NCI-H82 (cell line): ENCODE measurements around the gene LPAR6.
"Not testable (repeated sequence)": the region's sequence is repeated elsewhere in the genome, so short reads cannot be mapped to it uniquely, and the experiment has no call there.

Source experiments
- DNase-seq: peaks from one replicate; lab custom pipeline; 2025; lab: John Stamatoyannopoulos, UW

The LPAR6 gene, protein sequence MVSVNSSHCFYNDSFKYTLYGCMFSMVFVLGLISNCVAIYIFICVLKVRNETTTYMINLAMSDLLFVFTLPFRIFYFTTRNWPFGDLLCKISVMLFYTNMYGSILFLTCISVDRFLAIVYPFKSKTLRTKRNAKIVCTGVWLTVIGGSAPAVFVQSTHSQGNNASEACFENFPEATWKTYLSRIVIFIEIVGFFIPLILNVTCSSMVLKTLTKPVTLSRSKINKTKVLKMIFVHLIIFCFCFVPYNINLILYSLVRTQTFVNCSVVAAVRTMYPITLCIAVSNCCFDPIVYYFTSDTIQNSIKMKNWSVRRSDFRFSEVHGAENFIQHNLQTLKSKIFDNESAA

DNA sequence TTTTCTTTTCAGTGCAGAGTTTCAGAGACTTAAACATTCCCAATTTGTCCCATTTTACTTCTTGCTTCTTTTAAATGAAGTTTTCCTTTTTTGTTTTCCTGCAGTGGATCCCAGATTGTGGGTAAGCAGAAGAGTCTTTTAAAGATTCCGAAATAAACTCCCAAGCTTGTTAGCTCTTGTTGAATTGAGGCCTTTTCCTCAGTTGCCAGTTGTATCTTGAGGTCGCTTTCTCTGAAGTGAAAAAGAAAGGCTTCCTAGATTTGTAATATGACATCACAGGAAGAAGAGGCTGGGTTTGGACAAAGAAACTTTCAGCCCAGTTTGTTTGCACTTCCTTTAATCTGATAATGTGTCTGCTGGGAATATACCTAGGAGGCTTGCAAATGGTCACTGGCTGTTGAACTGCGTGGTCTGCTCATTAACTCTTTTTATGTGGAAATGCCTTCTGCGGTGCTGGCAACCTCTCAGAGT is at the start of gene LPAR6:
LPAR6 (minus strand) TSS at position 233 of the 471 bp plus-strand sequence. CDS start 690 bp downstream, outside the sequence.
- peak; percentile 32 for DNase-seq

DNA sequence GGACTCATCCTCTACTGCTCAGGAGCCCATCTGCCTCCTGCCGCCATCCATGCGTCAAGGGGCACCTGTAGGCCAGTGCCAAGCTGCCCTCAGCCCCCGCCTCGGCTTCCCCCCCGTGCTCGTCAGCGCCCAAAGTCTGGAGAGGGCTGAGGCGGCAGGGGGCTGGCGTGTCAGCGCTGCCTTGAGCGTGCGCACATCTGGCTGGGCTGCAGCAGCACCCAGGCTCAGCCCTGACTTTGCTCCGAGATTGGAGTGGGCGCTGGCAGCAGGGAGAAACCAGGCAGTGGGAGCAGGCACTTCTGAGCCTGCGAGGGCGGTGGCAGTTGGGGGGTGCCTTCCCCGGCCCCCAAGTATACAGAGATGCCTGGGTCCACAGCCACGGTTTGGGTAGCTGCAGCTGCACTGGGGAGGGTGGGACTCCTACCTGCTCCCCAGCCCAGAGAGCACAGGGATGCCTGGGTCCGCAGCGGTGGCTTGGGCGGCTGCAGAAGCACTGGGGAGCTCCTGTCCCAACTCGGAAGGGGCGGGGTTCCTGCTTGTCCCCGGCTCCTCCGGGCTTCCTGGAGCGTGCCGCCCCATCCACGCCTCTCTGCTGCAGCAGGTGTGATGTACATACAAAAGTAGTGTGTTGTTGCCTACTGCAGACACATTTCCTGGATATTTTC is 44.8 kb upstream of the LPAR6 start:
- DNase-seq, result no peak

DNA sequence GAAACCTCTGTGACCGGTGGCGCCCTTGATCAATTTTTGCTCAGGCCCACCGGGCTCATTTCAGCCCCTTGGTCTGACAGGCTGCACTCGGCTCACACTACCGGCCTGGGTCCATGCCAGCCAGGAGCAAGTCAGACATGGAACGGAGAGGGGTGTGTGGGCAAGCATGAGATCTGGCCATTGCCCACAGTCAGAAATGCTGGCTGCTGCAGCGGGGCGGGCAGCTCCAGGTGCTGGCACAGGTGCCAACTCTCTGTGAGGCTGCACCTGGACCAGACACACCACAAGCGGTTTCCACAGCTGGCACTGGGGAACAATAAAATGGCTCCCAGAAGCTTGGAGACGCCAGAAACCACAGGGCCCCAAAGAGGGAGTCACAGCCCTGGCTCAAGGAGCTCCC is 43.6 kb upstream of the LPAR6 start:
- DNase-seq, result no peak

DNA sequence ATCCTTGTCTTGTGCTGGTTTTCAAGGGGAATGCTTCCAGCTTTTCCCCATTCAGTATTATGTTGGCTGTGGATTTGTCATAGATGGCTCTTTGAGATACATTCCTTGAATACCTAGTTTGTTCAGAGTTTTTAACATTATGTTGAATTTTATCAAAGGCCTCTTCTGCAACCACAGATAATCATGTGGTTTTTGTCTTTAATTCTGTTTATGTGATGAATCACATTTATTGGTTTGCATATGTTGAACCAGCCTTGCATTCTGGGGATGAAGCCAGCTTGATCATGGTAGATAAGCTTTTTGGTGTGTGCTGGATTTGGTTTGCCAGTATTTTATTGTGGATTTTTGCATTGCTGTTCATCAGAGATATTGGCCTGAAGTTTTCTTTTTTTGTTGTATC is 38.3 kb upstream of the LPAR6 start:
- not testable (repeated sequence) for DNase-seq

DNA sequence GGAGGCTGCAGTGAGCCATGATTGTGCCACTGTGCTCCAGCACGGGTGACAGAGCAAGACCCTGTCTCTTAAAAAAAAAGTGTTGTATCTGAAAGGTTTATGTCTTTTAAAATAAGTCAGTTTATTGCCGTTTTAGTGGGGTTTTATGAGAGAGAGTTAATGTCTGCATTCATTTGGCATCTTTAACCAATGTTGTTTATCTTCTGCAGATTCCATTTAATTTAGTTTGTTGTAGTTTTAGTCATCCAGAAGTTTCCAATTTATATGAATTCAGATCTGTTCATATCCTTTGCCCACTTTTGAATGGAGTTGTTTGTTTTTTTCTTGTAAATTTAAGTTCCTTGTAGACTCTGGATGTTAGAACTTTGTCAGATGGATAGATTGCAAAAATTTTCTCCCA is 36.7 kb upstream of the LPAR6 start:
- DNase-seq, result no peak

DNA sequence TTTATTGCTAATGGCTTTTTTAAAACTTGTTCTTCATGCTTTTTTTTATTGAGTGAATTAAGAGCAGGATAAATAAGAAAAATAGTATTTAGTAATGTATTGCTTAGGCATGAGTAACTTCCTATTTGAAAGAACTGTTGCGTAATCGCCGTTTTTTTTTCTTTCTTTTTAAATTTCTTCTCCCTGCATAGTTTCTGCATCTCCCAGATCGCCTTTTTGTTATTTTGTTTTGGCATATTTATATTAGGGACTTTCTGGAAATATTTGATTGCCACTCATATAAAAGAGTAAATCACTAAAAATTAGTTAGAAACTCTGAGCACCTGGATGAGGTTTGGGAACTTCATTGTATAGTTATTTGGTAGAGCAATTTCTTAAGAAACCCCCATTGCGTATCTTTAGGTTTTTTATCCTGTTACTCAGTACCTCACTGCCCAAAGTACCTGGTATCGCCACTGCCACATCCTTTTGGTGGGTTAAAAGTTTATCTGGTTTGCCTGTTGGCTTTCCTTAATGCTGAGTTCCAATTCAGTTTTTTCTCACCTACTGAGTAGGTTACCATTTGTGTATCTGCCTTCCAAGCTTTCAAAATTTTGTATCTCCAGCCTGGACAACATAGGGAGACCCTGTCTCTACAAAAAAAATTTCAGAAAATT is 36.2 kb upstream of the LPAR6 start:
- DNase-seq, result no peak

DNA sequence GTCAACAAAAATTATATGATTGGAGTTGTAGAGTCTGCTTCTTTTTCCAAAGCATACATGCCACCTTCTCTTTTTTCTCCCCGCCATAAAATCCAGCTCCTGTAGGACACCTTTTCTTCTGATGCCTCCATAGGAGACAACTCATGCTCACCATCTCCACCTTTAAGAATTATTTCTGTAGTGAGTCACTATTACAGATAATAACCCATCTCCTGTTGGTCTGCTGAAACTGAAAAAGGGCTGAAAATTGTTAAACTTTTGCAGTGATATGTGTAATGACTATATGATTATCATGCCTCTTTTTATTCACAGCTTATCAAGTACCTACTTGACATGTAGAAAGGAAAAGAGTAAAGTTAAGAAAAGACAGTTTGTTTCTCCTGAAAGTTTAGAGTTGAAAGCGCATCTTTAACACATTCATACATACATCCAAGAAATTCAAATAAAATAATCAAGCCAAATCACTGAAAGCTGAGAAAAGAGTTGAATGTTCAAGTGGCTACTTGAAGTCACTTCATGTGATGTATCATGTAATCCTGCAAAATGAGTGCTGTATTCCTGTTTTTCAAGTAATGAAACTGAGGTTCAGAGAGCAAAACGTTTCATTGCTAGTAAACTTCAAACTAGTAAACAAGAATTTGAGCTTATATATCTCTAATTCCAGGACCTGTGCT is 35.5 kb upstream of the LPAR6 start:
- DNase-seq, result no peak

DNA sequence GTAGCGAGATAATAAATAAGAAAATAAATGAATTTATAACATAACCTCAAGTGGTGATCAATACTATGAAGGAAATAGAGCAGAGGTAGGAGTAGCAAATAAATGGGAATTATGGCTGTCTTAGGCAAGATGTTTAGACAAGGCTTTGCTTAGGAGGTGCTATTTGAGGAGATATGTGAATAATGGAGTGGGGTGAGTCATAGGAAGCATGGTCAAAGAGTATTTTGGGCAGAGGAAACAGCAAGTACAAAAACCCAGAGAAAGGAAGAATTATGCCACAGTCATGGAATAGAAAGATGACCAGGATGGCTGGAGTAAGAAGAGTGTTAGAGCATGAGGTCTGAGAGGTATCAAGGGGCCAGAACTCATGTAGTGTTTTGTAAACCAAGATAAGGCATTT is 33.6 kb upstream of the LPAR6 start:
- DNase-seq, result no peak

DNA sequence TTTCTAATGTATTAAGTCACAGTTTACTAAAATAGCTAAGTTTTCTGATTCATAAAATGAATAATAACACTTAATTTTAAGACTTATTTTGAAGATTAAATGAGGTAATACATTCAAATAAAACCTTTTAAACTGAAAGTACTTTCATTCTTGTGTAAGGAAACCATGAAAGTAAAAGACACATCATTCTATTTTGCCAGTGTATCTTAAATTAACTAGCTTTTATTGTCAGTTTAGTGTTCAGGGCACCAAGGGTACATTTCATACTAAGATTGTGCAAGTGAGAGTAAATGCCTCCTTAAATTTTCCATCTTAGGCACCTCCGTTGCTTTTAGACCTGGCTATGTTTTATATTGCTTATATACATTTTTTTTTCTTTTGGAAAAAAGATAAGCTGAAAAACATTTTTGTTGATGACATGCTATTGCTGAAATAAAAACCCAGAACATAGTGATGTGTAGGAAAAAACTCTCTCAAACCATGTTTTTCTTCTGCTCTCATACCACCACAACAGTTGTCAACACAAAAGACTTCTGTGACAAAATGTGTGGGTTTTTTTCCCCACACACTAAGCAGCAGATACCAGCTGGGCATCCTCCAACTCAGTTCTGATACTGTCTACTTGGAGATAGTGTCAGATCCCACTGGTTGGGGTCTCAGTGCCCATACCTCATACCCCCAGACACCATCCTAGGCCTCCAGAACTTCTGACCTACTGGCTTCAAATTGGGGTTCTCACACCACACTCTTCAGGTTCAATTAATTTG is 30.7 kb upstream of the LPAR6 start:
- DNase-seq, result no peak

DNA sequence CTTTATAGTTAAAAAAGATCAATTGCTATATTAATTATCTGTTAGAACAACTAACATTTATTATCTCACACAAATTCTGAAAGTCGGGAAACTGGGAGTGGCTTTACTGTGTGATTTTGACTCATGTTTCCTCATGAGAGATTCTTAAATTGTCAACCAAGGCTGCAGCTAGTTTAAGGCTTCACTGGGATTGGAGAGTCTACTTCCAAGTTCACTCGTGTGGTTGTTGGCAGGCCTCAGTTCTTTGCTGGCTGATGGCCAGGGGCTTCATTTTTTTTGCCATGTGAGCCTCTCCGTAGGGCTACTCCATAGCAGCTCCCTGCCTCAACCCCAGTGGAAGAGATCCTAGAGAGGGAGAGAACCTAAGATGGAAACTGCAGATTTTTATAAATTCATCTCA is 24.5 kb upstream of the LPAR6 start:
- peak; percentile 24 for DNase-seq

DNA sequence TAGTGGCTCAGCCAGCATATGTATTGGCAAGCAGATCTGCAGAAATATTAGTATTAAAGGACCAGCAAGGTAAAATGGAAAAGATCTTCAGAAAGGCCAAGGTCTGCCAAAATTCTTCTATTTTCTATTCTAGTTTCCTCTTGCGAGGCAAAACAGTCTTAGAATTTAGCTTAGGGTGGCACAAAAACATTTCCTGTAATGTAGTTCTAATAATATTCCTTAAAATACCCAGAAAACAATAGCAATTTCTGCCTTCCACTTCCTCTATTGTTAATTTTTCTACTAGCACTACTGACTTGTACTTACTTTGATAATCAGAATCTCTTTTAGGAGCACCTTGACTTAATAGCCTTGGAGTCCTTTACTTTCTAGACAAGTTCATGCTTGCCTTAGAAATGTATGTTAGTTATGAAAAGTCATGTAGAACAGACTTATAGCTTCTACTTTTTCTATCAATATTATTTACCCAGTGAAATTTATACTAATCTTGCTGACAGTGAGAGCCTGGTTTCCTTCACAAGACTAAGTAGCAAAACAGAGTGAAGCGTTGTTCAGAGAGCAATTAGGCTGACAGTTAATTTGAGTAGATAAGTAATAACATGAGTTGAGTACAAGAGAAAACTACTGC is 23.9 kb upstream of the LPAR6 start:
- no peak for DNase-seq

DNA sequence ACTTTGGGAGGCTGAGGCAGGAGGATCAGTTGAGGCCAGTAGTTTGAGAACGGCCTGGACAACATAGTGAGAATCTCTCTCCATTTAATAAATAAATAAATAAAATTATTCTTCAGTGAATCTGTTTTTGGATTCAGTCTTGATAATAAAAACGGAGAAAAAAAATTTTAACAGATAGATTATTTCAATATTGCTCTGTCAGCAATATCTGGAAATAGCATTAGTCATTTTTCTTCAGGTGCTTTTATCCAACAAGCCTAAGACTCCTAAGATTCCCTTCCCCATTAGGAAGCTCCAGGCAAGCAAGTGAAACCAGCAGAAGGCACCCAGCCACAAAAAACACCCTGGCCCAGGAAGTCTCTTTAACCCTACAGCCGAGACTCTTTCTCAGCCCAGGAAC is 21.3 kb upstream of the LPAR6 start:
- no peak for DNase-seq

DNA sequence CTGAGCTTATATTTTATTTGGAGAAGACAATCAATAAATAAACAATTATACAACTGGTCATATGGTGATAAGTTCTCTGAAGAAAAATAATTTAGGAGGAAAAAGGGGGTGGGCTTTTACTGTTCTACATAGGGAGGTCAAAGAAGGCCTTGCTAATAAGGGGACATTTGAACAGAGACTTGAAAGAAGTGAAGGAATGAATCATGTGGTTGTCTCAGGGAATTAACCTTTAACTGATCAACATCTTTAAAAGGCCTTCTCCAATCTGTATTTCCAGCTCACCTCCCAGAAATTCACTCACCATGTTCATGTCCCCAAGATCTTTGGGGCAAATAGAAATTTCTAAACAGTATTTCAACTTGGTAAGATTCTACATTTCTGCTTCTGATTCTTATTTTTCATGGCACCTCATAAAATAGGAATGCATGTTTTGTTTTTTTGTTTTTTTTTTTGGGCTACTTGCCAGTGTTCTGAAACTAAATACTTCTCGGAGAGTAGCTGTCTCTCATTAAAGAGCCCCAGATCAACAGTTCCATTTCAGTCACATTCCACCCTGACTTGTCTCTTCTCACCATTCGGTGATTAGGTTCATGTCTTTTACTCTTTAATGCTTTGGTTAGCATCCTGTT is 19.2 kb upstream of the LPAR6 start:
- DNase-seq, result no peak

DNA sequence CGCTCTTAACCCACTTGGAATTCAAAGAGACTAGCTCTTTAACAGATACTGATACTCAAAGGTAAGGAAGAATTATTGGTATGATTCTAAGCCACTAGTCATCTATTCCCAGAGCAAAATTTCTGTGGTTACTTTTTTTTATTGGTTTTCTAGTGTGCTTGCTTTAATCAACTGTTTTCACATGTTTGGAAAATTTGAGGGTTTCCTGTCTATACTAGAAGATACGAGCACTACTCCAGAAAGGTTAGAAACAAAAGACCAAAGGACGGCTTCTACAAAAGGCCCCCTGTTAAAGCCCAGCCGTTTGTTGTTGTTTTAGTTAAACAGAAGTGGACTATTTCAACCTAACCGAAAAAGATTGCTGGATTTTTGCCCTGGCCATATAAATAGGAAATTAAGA is 18.5 kb upstream of the LPAR6 start:
- DNase-seq, result no peak

DNA sequence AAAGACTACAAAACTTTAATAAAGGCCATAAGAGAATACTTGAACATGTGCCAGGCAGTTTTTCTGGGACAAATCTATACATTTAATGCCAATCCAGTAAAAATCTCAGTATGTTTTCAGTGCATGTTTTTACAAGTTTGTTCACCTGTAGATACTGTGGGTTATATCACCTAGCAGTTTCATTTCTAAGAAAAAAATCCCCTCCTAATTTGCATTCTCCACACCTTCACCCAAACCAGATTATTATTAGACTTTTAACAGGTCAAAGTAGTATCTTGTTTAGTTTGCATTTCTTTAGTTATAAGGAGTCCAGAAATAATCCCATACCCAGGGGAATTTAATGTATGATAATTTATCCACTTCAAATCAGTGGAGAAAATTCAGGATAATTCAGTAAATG is 17.0 kb upstream of the LPAR6 start:
- no peak for DNase-seq

DNA sequence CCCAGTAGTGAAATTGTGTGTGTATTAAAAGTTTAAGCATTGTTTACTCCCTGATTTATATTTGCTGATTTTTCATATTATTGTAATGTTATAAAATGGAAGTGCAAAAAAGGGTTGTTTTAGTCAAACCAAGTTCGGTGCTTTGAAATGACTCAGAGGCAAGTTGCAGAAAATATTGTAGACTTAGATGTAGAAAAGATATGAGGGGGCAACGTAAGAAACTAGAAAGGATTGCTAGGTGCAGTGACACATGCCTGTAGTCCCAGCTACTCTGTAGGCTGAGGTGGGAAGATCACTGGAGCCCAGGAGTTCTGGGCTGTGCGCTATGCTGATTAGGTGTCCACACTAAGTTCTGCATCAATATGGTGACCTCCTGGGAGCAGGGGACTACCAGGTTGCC is 16.1 kb upstream of the LPAR6 start:
- DNase-seq, result no peak

DNA sequence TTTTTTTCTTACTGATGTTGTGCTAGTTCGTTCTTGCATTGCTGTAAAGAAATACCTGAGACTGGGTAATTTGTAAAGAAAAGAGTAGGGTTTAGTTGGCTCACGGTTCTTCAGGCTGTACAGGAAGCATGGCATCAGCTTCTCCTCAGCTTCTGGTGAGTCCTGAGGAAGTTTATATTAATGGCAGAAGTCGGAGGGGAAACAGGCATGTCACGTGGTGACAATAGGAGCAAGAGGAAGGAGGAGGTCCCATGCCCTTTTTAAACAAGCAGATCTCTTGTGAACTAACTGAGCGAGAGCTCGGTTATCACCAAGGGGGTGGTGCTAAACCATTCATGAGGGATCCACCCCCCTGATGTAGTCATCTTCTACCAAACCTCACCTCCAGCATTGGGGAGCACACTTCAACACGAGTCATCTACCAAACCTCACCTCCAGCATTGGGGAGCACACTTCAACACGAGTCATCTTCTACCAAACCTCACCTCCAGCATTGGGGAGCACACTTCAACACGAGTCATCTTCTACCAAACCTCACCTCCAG is 13.9 kb upstream of the LPAR6 start:
- DNase-seq, result not testable (repeated sequence)

DNA sequence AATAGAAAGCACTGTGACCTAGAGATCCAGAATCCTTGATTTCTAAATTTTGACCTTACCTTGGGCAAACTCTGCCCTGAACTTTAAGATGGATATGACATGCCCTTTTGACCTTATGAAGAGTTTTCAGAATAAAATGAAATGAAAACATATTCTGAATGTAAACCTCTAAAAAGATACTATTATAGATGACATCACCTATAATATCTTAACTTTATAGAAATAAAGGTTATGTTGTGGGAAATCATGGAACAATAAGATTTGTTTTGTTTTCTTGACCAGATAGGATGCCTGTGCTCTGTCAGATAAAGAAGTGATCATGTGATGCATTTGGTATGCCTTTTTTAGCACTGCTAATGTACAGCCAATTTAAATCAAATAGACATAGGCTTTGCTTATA is 13.1 kb upstream of the LPAR6 start:
- no peak for DNase-seq

DNA sequence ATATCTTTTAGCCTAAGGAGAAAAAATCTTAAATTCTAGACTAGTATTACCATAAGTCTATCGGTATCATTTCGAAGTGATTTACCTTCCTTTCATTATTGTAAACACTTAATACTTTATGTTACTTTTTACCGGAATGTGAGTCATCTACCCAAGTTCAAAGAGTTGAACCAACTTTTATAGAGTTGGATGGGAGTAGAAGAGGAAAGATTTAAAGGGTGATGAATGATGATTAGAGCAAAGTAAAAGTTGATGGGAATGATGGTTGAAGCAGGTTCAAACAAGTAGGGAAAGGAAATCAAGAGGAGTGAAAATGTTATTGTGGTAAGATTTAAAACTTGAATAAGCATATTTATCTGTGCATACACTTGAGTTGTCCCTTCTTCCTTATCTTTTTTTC is 11.3 kb upstream of the LPAR6 start:
- DNase-seq, result no peak

DNA sequence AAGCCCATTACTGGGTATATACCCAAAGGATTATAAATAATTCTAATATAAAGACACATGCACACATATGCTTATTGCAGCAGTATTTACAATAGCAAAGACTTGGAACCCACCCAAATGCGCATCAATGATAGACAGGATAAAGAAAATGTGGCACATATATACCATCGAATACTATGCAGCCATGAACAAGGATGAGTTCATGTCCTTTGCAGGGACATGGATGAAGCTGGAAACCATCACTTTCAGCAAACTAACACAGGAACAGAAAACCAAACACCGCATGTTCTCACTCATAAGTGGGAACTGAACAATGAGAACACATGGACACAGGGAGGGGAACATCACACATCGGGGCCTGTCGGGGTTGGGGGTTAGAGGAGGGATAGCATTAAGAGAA is 9.1 kb upstream of the LPAR6 start:
- not testable (repeated sequence) for DNase-seq

DNA sequence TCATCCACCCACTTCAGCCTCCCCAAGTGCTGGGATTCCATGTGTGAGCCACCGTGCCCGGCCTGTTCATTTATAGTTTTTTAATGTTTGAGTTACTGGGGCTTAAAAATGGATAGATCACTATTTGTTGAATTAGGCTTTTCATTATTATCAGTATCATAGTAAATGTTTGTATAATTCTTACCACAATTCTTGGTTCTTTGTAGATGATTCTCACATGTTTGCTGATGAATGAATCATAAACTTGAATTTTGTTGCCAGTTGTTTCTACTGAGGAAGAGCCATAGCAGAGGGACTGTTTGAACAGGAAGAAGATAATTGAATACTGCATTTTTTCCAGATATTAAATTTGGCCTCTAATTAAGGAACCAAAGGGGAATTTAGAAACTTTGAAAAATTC is 2.6 kb upstream of the LPAR6 start:
- no peak for DNase-seq
